Activated naive CD8-positive, alpha-beta T cell treated with anti-CD3 and anti-CD28 coated beads, Interleukin-2, amount 10 ng/mL, durations not matched to agents 7 days and 5 days (primary cell): ENCODE measurements around the gene CHAC1. TPM values are rescaled to one million over a fixed set of nuclear protein-coding genes. Genes with fewer than 3 reads are reported as not detected.
"Not testable (repeated sequence)": the region's sequence is repeated elsewhere in the genome, so short reads cannot be mapped to it uniquely, and the experiment has no call there.

ENCODE experiments used
- ATAC-seq: fragments of 150-1000 bp; cut with Tn5 transposase; one replicate; pipeline ENCODE4 v1.10.0; 2021; ENCODE audit warnings: low read depth, moderate library complexity
- POLR2A ChIA-PET: fragments of 350-600 bp; sonication (Branson Sonifier 250); formaldehyde crosslinking; loops from one replicate; lab custom pipeline; 2021; ENCODE audit warnings: antibody characterized with exemption; lab: Charles Lee
- DNase-seq: peaks from one replicate; pipeline ENCODE4 v3.0.0; 2021
- H3K27ac Mint-ChIP-seq: one replicate; pipeline ENCODE4 v1.8.0; 2022; ENCODE audit warnings: mild to moderate bottlenecking, mixed read lengths
- H3K27me3 Mint-ChIP-seq: one replicate; pipeline ENCODE4 v1.8.0; 2022; ENCODE audit warnings: mild to moderate bottlenecking, moderate library complexity, mixed read lengths
- H3K36me3 Mint-ChIP-seq: one replicate; pipeline ENCODE4 v1.8.0; 2021; ENCODE audit warnings: mild to moderate bottlenecking, mixed read lengths
- H3K4me1 Mint-ChIP-seq: one replicate; pipeline ENCODE4 v1.8.0; 2021; ENCODE audit warnings: mixed read lengths
- H3K4me3 Mint-ChIP-seq: one replicate; pipeline ENCODE4 v1.8.0; 2022; ENCODE audit warnings: mild to moderate bottlenecking, moderate library complexity, mixed read lengths
- H3K9me3 Mint-ChIP-seq: one replicate; pipeline ENCODE4 v1.8.0; 2021; ENCODE audit warnings: mixed read lengths
- total RNA-seq, 2 experiments: library from RNA; stranded (reverse); gene quantifications; one replicate each; pipeline ENCODE4 v1.2.3, GENCODE V29; 2021

Gene CHAC1
- total RNA-seq, 2 experiments from 2014 or later, result 13.9 to 14.1 TPM

GRCh38 chr15:40948706-40949473 lies 4.4 kb upstream of the CHAC1 start:
- POLR2A ChIA-PET, result interaction anchor here (1.1 kb wide), 1 partner anchor 10 kb away, joined by 5 read pairs; no protein-coding TSS in a partner anchor
- H3K27ac Mint-ChIP-seq, result no peak overlapping the region
- H3K4me1 Mint-ChIP-seq, result peaks cover 25% of the 10 kb centered on the region
- H3K9me3 Mint-ChIP-seq, result no peaks in the 10 kb centered on the region
- H3K27me3 Mint-ChIP-seq, result no peaks in the 10 kb centered on the region
- no peak overlapping the region for H3K4me3 Mint-ChIP-seq
- no peaks in the 10 kb centered on the region for H3K36me3 Mint-ChIP-seq
- no peak for ATAC-seq
- no peak for DNase-seq

GRCh38 chr15:40949756-40950207 lies 3.5 kb upstream of the CHAC1 start:
- Mint-ChIP-seq H3K36me3 (no peaks in the 10 kb centered on the region), H3K4me1 (peaks cover 27% of the 10 kb centered on the region), H3K27me3 (no peaks in the 10 kb centered on the region), H3K4me3 (no peak overlapping the region), H3K27ac (no peak overlapping the region), H3K9me3 (no peaks in the 10 kb centered on the region)
- DNase-seq, result no peak
- POLR2A ChIA-PET, result interaction anchor here (0.7 kb wide), 1 partner anchor 221 kb away, joined by 6 read pairs; no protein-coding TSS in a partner anchor
- ATAC-seq, result no peak

- POLR2A ChIA-PET, result interaction anchor here (0.7 to 4.6 kb wide), 3 partner anchors 10 to 708 kb away, joined by 3 to 68 read pairs (median 3); partner anchors contain the start of gene MGA
- Mint-ChIP-seq H3K27ac (peak overlapping the region; percentile 91), H3K27me3 (no peaks in the 10 kb centered on the region), H3K4me3 (peak overlapping the region; percentile 87), H3K36me3 (peaks cover 4% of the 10 kb centered on the region), H3K9me3 (no peaks in the 10 kb centered on the region), H3K4me1 (peaks cover 32% of the 10 kb centered on the region)
- DNase-seq (no peak), ATAC-seq (no peak)
Observed at GRCh38 chr15:40951764-40952163, 1.5 kb upstream of the CHAC1 start.

- H3K27me3 Mint-ChIP-seq, result no peaks in the 10 kb centered on the region
- peak; percentile 7 for ATAC-seq
- H3K9me3 Mint-ChIP-seq, result no peaks in the 10 kb centered on the region
- POLR2A ChIA-PET, result interaction anchor here (0.6 to 4.6 kb wide), 11 partner anchors 10 to 708 kb away, joined by 3 to 68 read pairs (median 8); partner anchors contain the start of genes CHP1, DLL4, EXD1 and MGA
- peak overlapping the region; percentile 91 for H3K27ac Mint-ChIP-seq
- peak overlapping the region; percentile 87 for H3K4me3 Mint-ChIP-seq
- peaks cover 4% of the 10 kb centered on the region for H3K36me3 Mint-ChIP-seq
- DNase-seq, result no peak
- peaks cover 32% of the 10 kb centered on the region for H3K4me1 Mint-ChIP-seq
Observed at GRCh38 chr15:40952301-40952900, 870 bp upstream of the CHAC1 start.

GRCh38 chr15:40953713-40954074 lies 423 bp downstream of the CHAC1 start:
- Mint-ChIP-seq H3K4me1 (peaks cover 34% of the 10 kb centered on the region), H3K27me3 (no peaks in the 10 kb centered on the region), H3K36me3 (peaks cover 5% of the 10 kb centered on the region), H3K4me3 (peak overlapping the region; percentile 87), H3K27ac (peak overlapping the region; percentile 88), H3K9me3 (no peaks in the 10 kb centered on the region)
- POLR2A ChIA-PET, result interaction anchor here (0.7 to 4.6 kb wide), 16 partner anchors 10 to 379 kb away, joined by 3 to 68 read pairs (median 4); partner anchors contain the start of genes CHP1, DLL4, DNAJC17 and EXD1
- DNase-seq, result no peak
- ATAC-seq, result no peak

- Mint-ChIP-seq H3K27ac (peak overlapping the region; percentile 74), H3K4me1 (peaks cover 34% of the 10 kb centered on the region), H3K4me3 (peak overlapping the region; percentile 87)
- POLR2A ChIA-PET, result interaction anchor here (0.6 to 4.6 kb wide), 5 partner anchors 10 to 378 kb away, joined by 3 to 68 read pairs (median 3); partner anchors contain the start of genes NUSAP1, OIP5 and VPS18
- H3K27me3 Mint-ChIP-seq, H3K9me3 Mint-ChIP-seq, H3K36me3 Mint-ChIP-seq, DNase-seq, ATAC-seq: not testable (repeated sequence)
Observed at GRCh38 chr15:40954158-40954848, 1.0 kb downstream of the CHAC1 start.

- Mint-ChIP-seq H3K4me3 (peak overlapping the region; percentile 87), H3K9me3 (no peaks in the 10 kb centered on the region), H3K27ac (no peak overlapping the region), H3K4me1 (peaks cover 32% of the 10 kb centered on the region), H3K27me3 (no peaks in the 10 kb centered on the region), H3K36me3 (peaks cover 5% of the 10 kb centered on the region)
- DNase-seq (no peak), ATAC-seq (no peak)
- POLR2A ChIA-PET, result interaction anchor here (1.2 to 4.6 kb wide), 2 partner anchors 13 to 61 kb away, joined by 3 to 68 read pairs; partner anchors contain the start of gene VPS18
Observed at GRCh38 chr15:40955141-40955903, 2.1 kb downstream of the CHAC1 start.

GRCh38 chr15:40955930-40956540 lies 2.8 kb downstream of the CHAC1 start:
- Mint-ChIP-seq H3K36me3 (peaks cover 5% of the 10 kb centered on the region), H3K27me3 (no peaks in the 10 kb centered on the region), H3K9me3 (no peaks in the 10 kb centered on the region), H3K4me1 (peaks cover 32% of the 10 kb centered on the region), H3K27ac (peak overlapping the region; percentile 47), H3K4me3 (no peak overlapping the region)
- no peak for ATAC-seq
- POLR2A ChIA-PET, result interaction anchor here (0.5 kb wide), 1 partner anchor 49 kb away, joined by 3 read pairs; no protein-coding TSS in a partner anchor
- no peak for DNase-seq

- no peaks in the 10 kb centered on the region for H3K9me3 Mint-ChIP-seq
- no peak for DNase-seq
- no peak for ATAC-seq
- H3K4me3 Mint-ChIP-seq, result no peak overlapping the region
- peak overlapping the region; percentile 47 for H3K27ac Mint-ChIP-seq
- H3K27me3 Mint-ChIP-seq, result no peaks in the 10 kb centered on the region
- peaks cover 32% of the 10 kb centered on the region for H3K4me1 Mint-ChIP-seq
- peaks cover 5% of the 10 kb centered on the region for H3K36me3 Mint-ChIP-seq
- POLR2A ChIA-PET, result no interaction called here
Observed at GRCh38 chr15:40956541-40956982, 3.3 kb downstream of the CHAC1 start.

- Mint-ChIP-seq H3K4me3 (no peak overlapping the region), H3K27me3 (no peaks in the 10 kb centered on the region), H3K4me1 (peaks cover 28% of the 10 kb centered on the region), H3K27ac (peak overlapping the region; percentile 1), H3K9me3 (no peaks in the 10 kb centered on the region), H3K36me3 (peaks cover 5% of the 10 kb centered on the region)
- ATAC-seq (no peak), DNase-seq (no peak)
- POLR2A ChIA-PET, result no interaction called here
Observed at GRCh38 chr15:40957041-40957555, 3.8 kb downstream of the CHAC1 start.

- ATAC-seq (no peak), DNase-seq (no peak)
- H3K27me3 Mint-ChIP-seq, result no peaks in the 10 kb centered on the region
- peak overlapping the region; percentile 24 for H3K27ac Mint-ChIP-seq
- H3K4me1 Mint-ChIP-seq, result peaks cover 23% of the 10 kb centered on the region
- peaks cover 5% of the 10 kb centered on the region for H3K36me3 Mint-ChIP-seq
- no peaks in the 10 kb centered on the region for H3K9me3 Mint-ChIP-seq
- no peak overlapping the region for H3K4me3 Mint-ChIP-seq
- POLR2A ChIA-PET, result no interaction called here
Observed at GRCh38 chr15:40957581-40958051, 4.3 kb downstream of the CHAC1 start.

GRCh38 chr15:40958146-40958545 lies 4.9 kb downstream of the CHAC1 start:
- Mint-ChIP-seq H3K27me3 (no peaks in the 10 kb centered on the region), H3K36me3 (peaks cover 5% of the 10 kb centered on the region), H3K4me1 (peaks cover 22% of the 10 kb centered on the region), H3K4me3 (no peak overlapping the region), H3K9me3 (no peaks in the 10 kb centered on the region), H3K27ac (no peak overlapping the region)
- POLR2A ChIA-PET, result interaction anchor here (1.1 kb wide), 1 partner anchor 9 kb away, joined by 5 read pairs; no protein-coding TSS in a partner anchor
- ATAC-seq (no peak), DNase-seq (no peak)
